Spleen (tissue), 11 donors: Measurements from ENCODE around the gene BBS9. TPM values are rescaled to one million over a fixed set of nuclear protein-coding genes. Genes with fewer than 3 reads are reported as not detected.
"Not testable (repeated sequence)": the region's sequence is repeated elsewhere in the genome, so short reads cannot be mapped to it uniquely, and the experiment has no call there.

ENCODE experiments used
- DNase-seq: peaks from one replicate; pipeline ENCODE4 v3.0.0-alpha.2; 2020
- H3K27ac ChIP-seq, 8 donors: fragments of 200-600 bp; sonication (generic) in 7 of 8; 1 replicate in 4 of 8; 2 replicates in 4 of 8; pipeline versions ENCODE4 v1.5.0 to v1.8.0; 2016 to 2021; ENCODE audit warnings: inconsistent platforms in 4 of 8, mild to moderate bottlenecking in 4 of 8, moderate library complexity in 1 of 8
- H3K27me3 ChIP-seq, 7 donors: fragments of 200-600 bp; sonication (generic) in 6 of 7; replicated peaks in 1 of 7; 1 replicate in 4 of 7; 2 replicates in 3 of 7; pipeline versions ENCODE4 v1.5.0 to v1.8.0; 2016 to 2021; ENCODE audit warnings: inconsistent platforms in 3 of 7, mild to moderate bottlenecking in 1 of 7
- H3K36me3 ChIP-seq, 6 donors: fragments of 200-600 bp; sonication (generic) in 5 of 6; 1 replicate in 4 of 6; 2 replicates in 2 of 6; pipeline versions ENCODE4 v1.5.0 to v1.8.0; 2016 to 2021; ENCODE audit warnings: inconsistent platforms in 2 of 6
- H3K4me1 ChIP-seq, 6 donors: fragments of 200-600 bp; sonication (generic) in 5 of 6; 1 replicate in 3 of 6; 2 replicates in 3 of 6; pipeline versions ENCODE4 v1.5.0 to v1.8.0; 2016 to 2021; ENCODE audit warnings: inconsistent platforms in 3 of 6
- H3K4me3 ChIP-seq, 8 donors: fragments of 200-600 bp; sonication (generic) in 7 of 8; 1 replicate in 4 of 8; 2 replicates in 4 of 8; pipeline versions ENCODE4 v1.5.0 to v1.8.0; 2016 to 2021; ENCODE audit warnings: inconsistent platforms in 4 of 8, mild to moderate bottlenecking in 4 of 8, moderate library complexity in 2 of 8
- H3K9me3 ChIP-seq, 8 donors: fragments of 200-600 bp; sonication (generic) in 7 of 8; 1 replicate in 4 of 8; 2 replicates in 4 of 8; pipeline versions ENCODE4 v1.5.0 to v1.8.0; 2016 to 2021; ENCODE audit warnings: inconsistent platforms in 4 of 8
- POLR2A ChIP-seq, 3 donors: fragments of 450-650 bp; IDR thresholded peaks; one replicate each; pipeline ENCODE4 v1.5.1; 2017; ENCODE audit warnings: antibody characterized with exemption in 3 of 3, mild to moderate bottlenecking in 1 of 3
- POLR2AphosphoS5 ChIP-seq, 3 donors: sonication (generic); formaldehyde crosslinking; IDR thresholded peaks; one replicate each; pipeline ENCODE4 v1.5.1; 2017; ENCODE audit warnings: antibody characterized with exemption in 3 of 3
- WGBS, 5 donors: extraction: QIAGEN DNeasy Blood & Tissue Kit in 3 of 5; methylation state at CpG; one replicate each; pipeline versions ENCODE4 v1.1.5 to v1.1.7; 2013 to 2018; 5-methylcytosine and 5-hydroxymethylcytosine counted together
- intact Hi-C: fragments of 100-400 bp; cut with DNase I; formaldehyde crosslinking; loops from one replicate; pipeline ENCODE4 v1.15.0; 2023; ENCODE audit warnings: low total_unique reads
- polyA plus RNA-seq, 3 donors: library from polyadenylated mRNA; stranded (reverse); fragments of 200-250 nt; gene quantifications; one replicate each; pipeline ENCODE4 v1.2.1, GENCODE V29; 2013
- total RNA-seq, 7 donors: library from RNA; depleted of rRNA in 3 of 7; stranded (reverse); fragments of >200 nt in 3 of 7; fragmentation: NEBNext Ultra II Directional in 4 of 7; extraction: Animal tissue kit (Norgen Biotek cat#: 25700) in 4 of 7; gene quantifications; one replicate each; pipeline versions ENCODE4 v1.1.0 to v1.2.1, GENCODE V29; 2016 to 2021
- TF ChIP-seq, protein P1 (sequence below), 11 experiments: fragments of 200-600 bp in 7 of 11; fragments of 450-650 bp in 4 of 11; sonication (generic) in 4 of 11; IDR thresholded peaks in 8 of 11; conservative IDR thresholded peaks in 3 of 11; 1 replicate in 7 of 11; 2 replicates in 4 of 11; pipeline versions ENCODE4 v1.4.0 to v1.8.0; 2016 to 2021; ENCODE audit warnings: antibody characterized with exemption in 11 of 11, inconsistent platforms in 4 of 11, mild to moderate bottlenecking in 1 of 11
- donor health status: healthy with polysubstance abuse.
- donor health status: DM: no; HTN: no; CAD: no; lungs with moderate emphysema.
- donor health status: DM: no; HTN: no; CAD: no.
- donor health status: Bipolar disorder and iron deficiency.
- donor health status: healthy.
- donor health status: DM: no; HTN: no; CAD: no.
- donor health status: DM: yes; HTN: yes; CAD: no.

BBS9 gene
- total and polyA plus RNA-seq, 10 donors = 2.3 to 44.1 (median 25.3) TPM

GRCh38 chr7:33300131-33300530 is 170.8 kb downstream of the BBS9 start:
- intact Hi-C loops = no loop called here
- no peak overlapping the region for H3K4me3 ChIP-seq
- H3K9me3 ChIP-seq = peaks cover 3 to 62% (median 44%) of the 10 kb centered on the region in 8 donors
- TF ChIP-seq, protein P1, sequence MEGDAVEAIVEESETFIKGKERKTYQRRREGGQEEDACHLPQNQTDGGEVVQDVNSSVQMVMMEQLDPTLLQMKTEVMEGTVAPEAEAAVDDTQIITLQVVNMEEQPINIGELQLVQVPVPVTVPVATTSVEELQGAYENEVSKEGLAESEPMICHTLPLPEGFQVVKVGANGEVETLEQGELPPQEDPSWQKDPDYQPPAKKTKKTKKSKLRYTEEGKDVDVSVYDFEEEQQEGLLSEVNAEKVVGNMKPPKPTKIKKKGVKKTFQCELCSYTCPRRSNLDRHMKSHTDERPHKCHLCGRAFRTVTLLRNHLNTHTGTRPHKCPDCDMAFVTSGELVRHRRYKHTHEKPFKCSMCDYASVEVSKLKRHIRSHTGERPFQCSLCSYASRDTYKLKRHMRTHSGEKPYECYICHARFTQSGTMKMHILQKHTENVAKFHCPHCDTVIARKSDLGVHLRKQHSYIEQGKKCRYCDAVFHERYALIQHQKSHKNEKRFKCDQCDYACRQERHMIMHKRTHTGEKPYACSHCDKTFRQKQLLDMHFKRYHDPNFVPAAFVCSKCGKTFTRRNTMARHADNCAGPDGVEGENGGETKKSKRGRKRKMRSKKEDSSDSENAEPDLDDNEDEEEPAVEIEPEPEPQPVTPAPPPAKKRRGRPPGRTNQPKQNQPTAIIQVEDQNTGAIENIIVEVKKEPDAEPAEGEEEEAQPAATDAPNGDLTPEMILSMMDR (IDR thresholded peaks at IDR 0.05 in 8 of 11, conservative IDR thresholded peaks at IDR 0.05 in 3 of 11) = no peak
- TF ChIP-seq POLR2A (IDR thresholded peaks at IDR 0.05) = no peak
- TF ChIP-seq POLR2AphosphoS5 (IDR thresholded peaks at IDR 0.05) = no peak
- H3K36me3 ChIP-seq = peaks cover 0 to 25% (median 0%) of the 10 kb centered on the region in 6 donors
- WGBS, 5 donors = 91 to 100% (median 95%) methylated on average over 1 of the region's 1 CpG
- no peaks in the 10 kb centered on the region for H3K4me1 ChIP-seq
- H3K27me3 ChIP-seq = no peaks in the 10 kb centered on the region
- no peak for DNase-seq
- H3K27ac ChIP-seq = no peak overlapping the region

- intact Hi-C loops = no loop called here
- no peak overlapping the region for H3K4me3 ChIP-seq
- H3K27ac ChIP-seq = no peak overlapping the region
- H3K27me3 ChIP-seq = no peaks in the 10 kb centered on the region
- DNase-seq = no peak
- no peaks in the 10 kb centered on the region for H3K4me1 ChIP-seq
- peaks cover 0 to 25% (median 0%) of the 10 kb centered on the region in 6 donors for H3K36me3 ChIP-seq
- peaks cover 3 to 62% (median 45%) of the 10 kb centered on the region in 8 donors for H3K9me3 ChIP-seq
- no peak for TF ChIP-seq POLR2A (IDR thresholded peaks at IDR 0.05)
- TF ChIP-seq, protein P1 (IDR thresholded peaks at IDR 0.05 in 8 of 11, conservative IDR thresholded peaks at IDR 0.05 in 3 of 11) = no peak
- TF ChIP-seq POLR2AphosphoS5 (IDR thresholded peaks at IDR 0.05) = no peak
These were observed 171.4 kb downstream of the BBS9 start for GRCh38 chr7:33300742-33301141.

DNA sequence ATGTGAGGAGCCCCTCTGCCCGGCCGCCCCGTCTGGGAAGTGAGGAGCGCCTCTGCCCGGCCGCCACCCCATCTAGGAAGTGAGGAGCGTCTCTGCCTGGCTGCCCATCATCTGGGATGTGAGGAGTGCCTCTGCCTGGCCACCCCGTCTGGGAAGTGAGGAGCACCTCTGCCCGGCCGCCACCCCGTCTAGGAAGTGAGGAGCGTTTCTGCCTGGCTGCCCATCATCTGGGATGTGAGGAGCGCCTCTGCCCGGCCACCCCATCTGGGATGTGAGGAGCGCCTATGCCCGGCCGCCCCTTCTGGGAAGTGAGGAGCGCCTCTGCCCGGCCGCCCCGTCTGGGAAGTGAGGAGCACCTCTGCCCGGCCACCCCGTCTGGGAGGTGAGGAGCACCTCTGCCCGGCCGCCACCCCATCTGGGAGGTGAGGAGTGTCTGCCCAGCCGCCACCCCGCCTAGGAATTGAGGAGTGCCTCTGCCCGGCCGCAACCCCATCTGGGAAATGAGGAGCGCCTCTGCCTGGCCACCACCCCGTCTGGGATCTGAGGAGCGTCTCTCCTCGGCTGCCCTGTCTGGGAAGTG is 174.7 kb downstream of the BBS9 start:
- H3K4me1 ChIP-seq, DNase-seq, H3K27ac ChIP-seq, intact Hi-C loops, H3K4me3 ChIP-seq, H3K27me3 ChIP-seq: not testable (repeated sequence)
- Histone ChIP-seq H3K36me3 (peaks cover 0 to 25% (median 0%) of the 10 kb centered on the region in 6 donors), H3K9me3 (peaks cover 3 to 55% (median 44%) of the 10 kb centered on the region in 8 donors)
- WGBS, 5 donors = 87 to 97% (median 95%) methylated on average over 17 to 33 of the region's 33 CpGs

- H3K4me1 ChIP-seq = no peaks in the 10 kb centered on the region
- DNase-seq = no peak
- TF ChIP-seq POLR2AphosphoS5 (IDR thresholded peaks at IDR 0.05) = no peak
- peaks cover 0 to 13% (median 0%) of the 10 kb centered on the region in 6 donors for H3K36me3 ChIP-seq
- H3K4me3 ChIP-seq = no peak overlapping the region
- no peak overlapping the region for H3K27ac ChIP-seq
- H3K27me3 ChIP-seq = no peaks in the 10 kb centered on the region
- intact Hi-C loops = no loop called here
- peaks cover 0 to 27% (median 17%) of the 10 kb centered on the region in 8 donors for H3K9me3 ChIP-seq
These were observed 177.8 kb downstream of the BBS9 start for GRCh38 chr7:33307205-33307604.

- Histone ChIP-seq H3K9me3 (peaks cover 0 to 5% (median 0%) of the 10 kb centered on the region in 8 donors), H3K36me3 (peaks cover 0 to 15% (median 0%) of the 10 kb centered on the region in 6 donors), H3K4me1 (no peaks in the 10 kb centered on the region), H3K27me3 (no peaks in the 10 kb centered on the region), H3K27ac (no peak overlapping the region), H3K4me3 (no peak overlapping the region)
- TF ChIP-seq POLR2A (IDR thresholded peaks at IDR 0.05) (no peak), POLR2AphosphoS5 (IDR thresholded peaks at IDR 0.05) (no peak)
- 36 to 60% (median 55%) methylated on average over 1 of the region's 1 CpG for WGBS, 5 donors
- no peak for DNase-seq
- intact Hi-C loops = no loop called here
These were observed 181.2 kb downstream of the BBS9 start for GRCh38 chr7:33310546-33310945.
